RWPE2 (cell line): ENCODE data around the gene BRWD1.
"Not testable (repeated sequence)": the region's sequence is repeated elsewhere in the genome, so short reads cannot be mapped to it uniquely, and the experiment has no call there.

Source experiments
- ATAC-seq: fragments of 200-7000 bp; cut with Tn5 transposase; 3 replicates; pipeline ENCODE4 v1.9.1; 2021; ENCODE audit warnings: low read depth
- DNase-seq: peaks from one replicate; pipeline ENCODE4 v3.0.0-alpha.2; 2020; ENCODE audit warnings: low spot score
- H3K27ac ChIP-seq: fragments of 450-650 bp; 2 replicates; pipeline ENCODE4 v1.5.1; 2017; ENCODE audit warnings: mild to moderate bottlenecking; ENCODE audit not compliant: poor library complexity, severe bottlenecking
- H3K27me3 ChIP-seq: fragments of 250-450 bp; sonication (Bioruptor Pico); 2 replicates; pipeline ENCODE4 v1.5.1; 2021; ENCODE audit warnings: mild to moderate bottlenecking, moderate library complexity; ENCODE audit not compliant: insufficient read depth, poor library complexity, severe bottlenecking
- H3K36me3 ChIP-seq: fragments of 250-450 bp; sonication (Bioruptor Pico); 2 replicates; pipeline ENCODE4 v1.5.1; 2020; ENCODE audit warnings: low read depth, mild to moderate bottlenecking, moderate library complexity
- H3K4me1 ChIP-seq: fragments of 250-450 bp; sonication (Bioruptor Pico); 2 replicates; pipeline ENCODE4 v1.5.1; 2021; ENCODE audit warnings: mild to moderate bottlenecking, moderate library complexity; ENCODE audit not compliant: insufficient read depth, poor library complexity, severe bottlenecking
- H3K4me3 ChIP-seq: fragments of 250-450 bp; sonication (Bioruptor Pico); 2 replicates; pipeline ENCODE4 v1.5.1; 2021; ENCODE audit warnings: mild to moderate bottlenecking, moderate library complexity; ENCODE audit not compliant: severe bottlenecking
- H3K9me3 ChIP-seq: fragments of 250-450 bp; sonication (Bioruptor Pico); 2 replicates; pipeline ENCODE4 v1.5.1; 2021; ENCODE audit warnings: mild to moderate bottlenecking, moderate library complexity; ENCODE audit not compliant: severe bottlenecking
- TF ChIP-seq, protein P1 (sequence below): fragments of 450-650 bp; IDR thresholded peaks from one replicate; pipeline ENCODE4 v1.5.1; 2017; ENCODE audit warnings: mild to moderate bottlenecking, moderate library complexity; ENCODE audit not compliant: poor library complexity, severe bottlenecking

BRWD1 gene

DNA sequence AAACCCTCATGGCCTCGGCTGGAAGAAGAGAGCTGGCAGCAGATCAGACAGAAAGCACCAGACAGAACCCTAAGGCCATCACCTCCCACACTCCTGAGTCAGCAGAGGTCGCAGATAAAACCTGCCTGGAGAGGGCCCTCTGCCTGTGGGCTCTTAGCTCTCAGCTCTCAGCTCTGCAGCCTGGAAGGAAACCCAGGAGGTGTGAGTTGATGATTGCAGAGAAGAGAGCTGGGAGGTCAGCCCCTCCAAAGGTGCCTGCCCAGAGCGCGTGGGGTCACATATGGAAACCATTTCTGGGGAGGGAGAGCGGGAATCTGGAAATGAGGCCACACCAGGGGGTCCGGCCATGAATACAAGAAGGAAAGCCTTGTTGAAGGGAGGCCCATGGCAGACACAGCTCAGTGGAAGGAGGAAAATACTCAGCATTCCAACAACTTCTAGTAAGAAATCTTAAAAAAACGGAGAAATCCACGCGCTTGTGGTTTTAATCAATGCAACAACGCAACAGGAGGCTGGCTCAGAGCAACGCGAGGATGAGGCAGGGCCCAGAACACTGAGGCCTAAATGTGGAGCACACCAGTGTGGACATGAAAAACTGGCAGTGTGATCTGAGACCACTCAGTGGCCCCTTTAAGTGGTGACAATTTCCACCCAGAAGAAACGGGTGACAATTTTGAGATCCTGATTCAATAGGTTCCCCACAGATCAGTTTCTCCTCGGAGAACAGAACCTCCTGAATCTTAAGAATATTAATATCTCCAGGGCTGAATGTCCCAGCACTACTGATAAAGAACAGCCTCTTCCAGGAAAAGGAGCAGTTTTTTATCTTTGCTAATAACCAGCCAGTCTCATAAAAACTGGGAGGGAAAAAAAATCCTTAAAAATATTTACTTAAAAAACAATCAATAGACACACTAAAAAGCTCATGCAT, 175.9 kb downstream of the BRWD1 start:
- Histone ChIP-seq H3K36me3 (no peaks in the 10 kb centered on the region), H3K9me3 (no peaks in the 10 kb centered on the region), H3K4me1 (peaks cover 9% of the 10 kb centered on the region), H3K27ac (peak overlapping the region; percentile 5), H3K4me3 (no peak overlapping the region), H3K27me3 (no peaks in the 10 kb centered on the region)
- DNase-seq (no peak), ATAC-seq (peak; percentile 66)
- TF ChIP-seq, protein P1, sequence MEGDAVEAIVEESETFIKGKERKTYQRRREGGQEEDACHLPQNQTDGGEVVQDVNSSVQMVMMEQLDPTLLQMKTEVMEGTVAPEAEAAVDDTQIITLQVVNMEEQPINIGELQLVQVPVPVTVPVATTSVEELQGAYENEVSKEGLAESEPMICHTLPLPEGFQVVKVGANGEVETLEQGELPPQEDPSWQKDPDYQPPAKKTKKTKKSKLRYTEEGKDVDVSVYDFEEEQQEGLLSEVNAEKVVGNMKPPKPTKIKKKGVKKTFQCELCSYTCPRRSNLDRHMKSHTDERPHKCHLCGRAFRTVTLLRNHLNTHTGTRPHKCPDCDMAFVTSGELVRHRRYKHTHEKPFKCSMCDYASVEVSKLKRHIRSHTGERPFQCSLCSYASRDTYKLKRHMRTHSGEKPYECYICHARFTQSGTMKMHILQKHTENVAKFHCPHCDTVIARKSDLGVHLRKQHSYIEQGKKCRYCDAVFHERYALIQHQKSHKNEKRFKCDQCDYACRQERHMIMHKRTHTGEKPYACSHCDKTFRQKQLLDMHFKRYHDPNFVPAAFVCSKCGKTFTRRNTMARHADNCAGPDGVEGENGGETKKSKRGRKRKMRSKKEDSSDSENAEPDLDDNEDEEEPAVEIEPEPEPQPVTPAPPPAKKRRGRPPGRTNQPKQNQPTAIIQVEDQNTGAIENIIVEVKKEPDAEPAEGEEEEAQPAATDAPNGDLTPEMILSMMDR = no peak

DNA sequence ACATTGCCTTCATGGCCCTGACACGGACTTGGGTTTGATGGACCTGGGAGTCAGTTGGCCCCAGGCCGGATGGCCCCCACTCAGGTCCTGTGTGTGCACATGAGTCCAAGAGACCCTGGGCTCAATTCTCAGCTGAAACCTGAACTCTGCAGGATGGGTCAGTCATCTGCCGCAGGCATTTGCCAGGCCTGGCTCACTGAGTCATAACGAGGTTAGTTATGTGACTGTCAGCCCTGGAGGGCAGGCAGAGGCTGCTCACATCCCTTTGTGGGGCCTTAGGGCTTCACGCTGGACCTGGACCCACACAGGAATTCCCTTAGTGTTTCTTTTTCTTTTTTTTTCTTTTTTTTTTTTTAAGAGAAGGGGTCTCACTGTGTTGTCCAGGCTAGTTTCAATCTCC, 176.7 kb downstream of the BRWD1 start:
- TF ChIP-seq, protein P1 = no peak
- Histone ChIP-seq H3K27ac (peak overlapping the region; percentile 5), H3K36me3 (no peaks in the 10 kb centered on the region), H3K4me1 (peaks cover 9% of the 10 kb centered on the region), H3K27me3 (no peaks in the 10 kb centered on the region), H3K9me3 (no peaks in the 10 kb centered on the region), H3K4me3 (no peak overlapping the region)
- peak; percentile 83 for ATAC-seq
- no peak for DNase-seq

DNA sequence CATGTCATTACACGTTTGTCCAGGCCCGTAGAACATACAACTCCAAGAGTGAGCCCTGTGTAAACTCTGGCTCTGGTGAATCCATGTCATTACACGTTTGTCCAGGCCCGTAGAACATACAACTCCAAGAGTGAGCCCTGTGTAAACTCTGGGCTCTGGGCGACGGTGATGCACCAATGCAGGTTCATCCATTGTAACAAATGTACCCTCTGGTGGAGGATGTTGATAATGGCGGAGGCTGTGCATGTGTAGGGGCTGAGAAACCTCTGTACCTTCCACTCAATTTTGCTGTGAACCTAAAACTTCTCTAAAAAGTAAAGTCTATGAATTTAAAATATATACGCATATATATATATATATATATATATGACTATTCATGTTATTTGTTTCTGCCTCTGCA, 177.3 kb downstream of the BRWD1 start:
- not testable (repeated sequence) for DNase-seq, H3K9me3 ChIP-seq, H3K36me3 ChIP-seq, H3K4me3 ChIP-seq, H3K27ac ChIP-seq, H3K27me3 ChIP-seq, H3K4me1 ChIP-seq
- peak; percentile 47; the same call in 1 of the 3 replicates for ATAC-seq
- TF ChIP-seq, protein P1 = peak; percentile 24

DNA sequence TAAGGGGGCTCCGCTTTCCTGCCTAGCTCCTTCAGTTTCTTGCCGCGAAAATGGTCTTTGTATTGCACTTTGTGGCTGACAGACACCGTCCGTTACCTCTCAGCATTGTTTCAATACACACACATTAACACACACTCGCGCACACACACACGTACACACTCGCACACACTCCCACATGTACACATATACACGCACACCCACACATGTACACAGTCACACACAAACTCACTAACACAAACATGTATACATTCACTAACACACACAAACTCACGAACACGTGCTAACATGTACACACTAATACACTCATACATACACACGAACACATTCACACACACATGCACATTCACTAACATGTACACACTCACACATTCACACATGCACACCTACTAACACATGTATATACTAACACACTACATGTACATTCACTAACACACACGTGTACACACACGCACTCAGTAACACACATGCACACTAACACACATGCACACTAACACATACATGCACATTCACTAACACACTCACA, 179.1 kb downstream of the BRWD1 start:
- DNase-seq (no peak), ATAC-seq (no peak)
- Histone ChIP-seq H3K4me3 (no peak overlapping the region), H3K9me3 (no peaks in the 10 kb centered on the region), H3K27me3 (no peaks in the 10 kb centered on the region), H3K4me1 (peaks cover 9% of the 10 kb centered on the region), H3K27ac (no peak overlapping the region), H3K36me3 (no peaks in the 10 kb centered on the region)
- TF ChIP-seq, protein P1 = no peak
